GM12891 (cell line): Measurements from ENCODE around the gene ADAMTS10.
"Not testable (repeated sequence)": the region's sequence is repeated elsewhere in the genome, so short reads cannot be mapped to it uniquely, and the experiment has no call there.

ENCODE experiments used
- DNase-seq: peaks from one replicate; pipeline ENCODE4 v3.0.0; 2011; ENCODE audit warnings: low spot score; ENCODE audit not compliant: insufficient read length
- FAIRE-seq: peaks from 2 replicates; lab custom pipeline; 2011; peaks lifted over from hg19 to GRCh38; lab: Jason Lieb, UNC
- PAX5 ChIP-seq: IDR thresholded peaks from 2 replicates; pipeline ENCODE4 v1.6.1; 2011; ENCODE audit warnings: low read length, moderate library complexity, mild to moderate bottlenecking; ENCODE audit not compliant: insufficient read depth, severe bottlenecking
- POLR2A ChIP-seq: IDR thresholded peaks from 2 replicates; pipeline ENCODE4 v1.6.1; 2011; ENCODE audit warnings: low read depth, low read length, control low read depth
- POLR2AphosphoS5 ChIP-seq: IDR thresholded peaks from 2 replicates; pipeline ENCODE4 v1.6.1; 2011; ENCODE audit warnings: low read depth, low read length, control low read depth
- POU2F2 ChIP-seq: IDR thresholded peaks from 2 replicates; pipeline ENCODE4 v1.6.1; 2011; ENCODE audit warnings: low read depth, mild to moderate bottlenecking, control low read depth, low read length, moderate library complexity
- SPI1 ChIP-seq: IDR thresholded peaks from 2 replicates; pipeline ENCODE4 v1.6.1; 2011; ENCODE audit warnings: low read depth, low read length, control low read depth
- TAF1 ChIP-seq: IDR thresholded peaks from 2 replicates; pipeline ENCODE4 v1.6.1; 2011; ENCODE audit warnings: low read depth, low read length, control low read depth

Gene ADAMTS10

GRCh38 chr19:8578642-8579265 lies 31.8 kb downstream of the ADAMTS10 start:
- TF ChIP-seq PAX5 (no peak), POU2F2 (peak; percentile 52; the same call in 1 of the 2 replicates)
- DNase-seq (peak; percentile 64), FAIRE-seq (peak; percentile 74)

DNA sequence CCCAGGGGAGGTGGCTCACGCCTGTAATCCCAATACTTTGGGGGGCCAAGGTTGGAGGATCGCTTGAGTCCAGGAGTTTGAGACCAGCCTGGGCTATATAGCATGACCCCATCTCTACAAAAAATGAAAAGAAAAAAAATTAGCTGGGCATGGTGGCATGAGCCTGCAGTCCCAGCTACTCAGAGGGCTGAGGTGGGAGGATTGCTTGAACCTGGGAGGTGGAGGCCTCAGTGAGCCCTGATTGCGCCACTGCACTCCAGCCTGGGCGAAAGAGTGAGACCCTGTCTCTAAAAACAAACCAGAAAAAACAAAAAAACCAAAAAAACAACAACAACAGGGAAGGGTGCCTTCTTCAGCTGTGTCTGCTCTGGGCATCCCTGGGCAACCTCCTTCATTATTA lies 32.8 kb downstream of the ADAMTS10 start:
- no peak for TF ChIP-seq PAX5
- no peak for TF ChIP-seq SPI1
- TF ChIP-seq POU2F2 = no peak
- TF ChIP-seq TAF1 = no peak
- no peak for TF ChIP-seq POLR2AphosphoS5
- no peak for TF ChIP-seq POLR2A
- no peak for FAIRE-seq
- DNase-seq = no peak

DNA sequence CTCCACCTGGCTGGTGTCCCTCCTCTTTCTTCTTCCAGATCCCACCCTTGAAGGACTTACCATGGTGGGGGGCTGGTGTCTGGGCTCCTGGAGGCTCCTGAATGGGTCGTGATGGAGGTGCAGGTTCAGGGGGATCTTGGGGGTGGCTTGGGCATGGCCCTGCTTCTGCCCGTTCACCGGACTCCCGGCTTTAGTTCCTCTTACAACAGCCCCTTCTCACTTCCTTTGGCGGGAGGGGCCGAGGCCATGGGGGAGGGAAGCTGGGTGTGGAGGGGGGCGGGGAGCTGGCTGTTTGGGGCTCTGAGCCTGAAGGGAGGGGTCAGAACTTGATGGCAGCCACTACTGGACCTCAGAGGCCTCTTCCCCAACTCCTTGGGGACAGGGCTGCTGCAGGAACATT lies 33.3 kb downstream of the ADAMTS10 start, which contains the start of gene MYO1F:
Gene MYO1F, minus strand, starts transcription at position 196 of the 400 bp plus-strand sequence. Its CDS starts 133 bp downstream, at position 63.
- no peak for DNase-seq
- TF ChIP-seq TAF1 (no peak), POLR2A (no peak), POU2F2 (no peak), POLR2AphosphoS5 (no peak), PAX5 (no peak), SPI1 (no peak)
- FAIRE-seq = no peak

- FAIRE-seq (peak; percentile 88), DNase-seq (no peak)
- TF ChIP-seq POU2F2 = no peak
- TF ChIP-seq SPI1 = peak; percentile 51
- TF ChIP-seq PAX5 = no peak
- no peak for TF ChIP-seq TAF1
- TF ChIP-seq POLR2A = no peak
- no peak for TF ChIP-seq POLR2AphosphoS5
Observed at GRCh38 chr19:8576273-8576993, 34.1 kb downstream of the ADAMTS10 start.

DNA sequence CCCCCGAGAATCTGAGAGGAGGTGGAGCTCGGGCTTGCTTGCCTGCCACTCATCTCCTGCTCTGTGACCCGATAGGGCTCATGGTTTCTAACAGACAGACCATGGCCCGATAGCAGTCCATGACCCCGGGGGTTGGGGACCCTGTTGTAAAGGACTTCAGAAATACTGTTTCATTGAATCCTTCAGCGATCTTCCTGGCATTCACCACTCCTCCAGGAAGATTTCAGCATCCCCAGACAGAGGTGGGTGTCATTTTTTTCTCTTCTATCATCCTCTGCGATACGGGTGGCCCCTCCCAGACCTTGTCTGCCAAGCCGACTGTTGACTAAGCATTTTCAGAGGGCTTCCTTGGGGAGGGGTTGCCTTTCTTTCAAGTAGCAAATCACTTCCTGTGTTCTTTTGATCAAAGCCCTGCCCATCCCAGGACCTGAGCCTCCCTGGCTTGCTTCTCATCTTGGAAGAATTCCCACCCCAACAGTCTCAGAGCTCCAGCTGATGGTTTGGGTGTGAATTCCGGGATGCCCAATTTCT lies 35.0 kb downstream of the ADAMTS10 start:
- no peak for TF ChIP-seq POU2F2
- TF ChIP-seq TAF1 = no peak
- no peak for TF ChIP-seq POLR2AphosphoS5
- no peak for TF ChIP-seq PAX5
- TF ChIP-seq SPI1 = no peak
- no peak for TF ChIP-seq POLR2A
- DNase-seq = no peak
- no peak for FAIRE-seq

- DNase-seq, FAIRE-seq: not testable (repeated sequence)
Observed at GRCh38 chr19:8574619-8574922, 35.9 kb downstream of the ADAMTS10 start.

GRCh38 chr19:8573316-8573715 lies 37.2 kb downstream of the ADAMTS10 start:
- no peak for TF ChIP-seq POLR2A
- TF ChIP-seq TAF1 = no peak
- TF ChIP-seq SPI1 = no peak
- no peak for TF ChIP-seq POU2F2
- no peak for TF ChIP-seq PAX5
- TF ChIP-seq POLR2AphosphoS5 = no peak
- DNase-seq = no peak
- FAIRE-seq = peak; percentile 16

- peak; percentile 78 for FAIRE-seq
Observed at GRCh38 chr19:8571006-8571411, 39.5 kb downstream of the ADAMTS10 start.

GRCh38 chr19:8569066-8569771 lies 41.3 kb downstream of the ADAMTS10 start:
- TF ChIP-seq PAX5 (no peak), POU2F2 (peak; percentile 51; the same call in 1 of the 2 replicates)
- peak; percentile 95 for FAIRE-seq

More at GRCh38 chr19:8571006-8571411, 39.5 kb downstream of the ADAMTS10 start:
- TF ChIP-seq POU2F2 = no peak
- TF ChIP-seq SPI1 = peak; percentile 54
- no peak for DNase-seq

More at GRCh38 chr19:8569066-8569771, 41.3 kb downstream of the ADAMTS10 start:
- DNase-seq = peak; percentile 84
